Thyroid gland (tissue), 4 donors: ENCODE data around the gene NUMBL. TPM values are rescaled to one million over a fixed set of nuclear protein-coding genes. Genes with fewer than 3 reads are reported as not detected.

Experiments used
- DNase-seq, 2 donors: peaks; one replicate each; pipeline ENCODE4 v3.0.0-alpha.2; 2019
- H3K27ac ChIP-seq, 3 donors: fragments of 200-600 bp; sonication (generic); 1 replicate in 2 of 3; 2 replicates in 1 of 3; pipeline ENCODE4 v1.5.1; 2016 to 2019; ENCODE audit warnings: mild to moderate bottlenecking in 1 of 3, moderate library complexity in 1 of 3
- H3K27me3 ChIP-seq: fragments of 200-600 bp; sonication (generic); one replicate; pipeline ENCODE4 v1.5.1; 2019
- H3K36me3 ChIP-seq, 2 donors: fragments of 200-600 bp; sonication (generic); one replicate each; pipeline ENCODE4 v1.5.1; 2016 to 2019
- H3K4me1 ChIP-seq, 2 donors: fragments of 200-600 bp; sonication (generic); one replicate each; pipeline ENCODE4 v1.5.1; 2017 to 2019
- H3K4me3 ChIP-seq, 3 donors: fragments of 200-600 bp; sonication (generic); replicated peaks in 1 of 3; 1 replicate in 2 of 3; 2 replicates in 1 of 3; pipeline ENCODE4 v1.5.1; 2016; ENCODE audit warnings: mild to moderate bottlenecking in 1 of 3
- H3K9me3 ChIP-seq: fragments of 200-600 bp; sonication (generic); one replicate; pipeline ENCODE4 v1.5.1; 2017
- POLR2A ChIP-seq, 2 donors: fragments of 450-650 bp; IDR thresholded peaks; one replicate each; pipeline ENCODE4 v1.6.1; 2017; ENCODE audit warnings: antibody characterized with exemption in 2 of 2, mild to moderate bottlenecking in 2 of 2, moderate library complexity in 1 of 2
- WGBS, 2 donors: methylation state at CpG; one replicate each; pipeline ENCODE4 v1.1.5; 2017; 5-methylcytosine and 5-hydroxymethylcytosine counted together
- intact Hi-C: fragments of 100-400 bp; cut with DNase I; formaldehyde crosslinking; loops from one replicate; pipeline ENCODE4 v1.15.1; 2023
- total RNA-seq, 4 donors: library from RNA; depleted of rRNA; stranded (reverse); fragments of >200 nt; gene quantifications; one replicate each; pipeline ENCODE4 v1.2.3, GENCODE V29; 2016
- TF ChIP-seq, protein P1 (sequence below), 6 experiments: fragments of 200-600 bp in 3 of 6; fragments of 450-650 bp in 3 of 6; sonication (generic) in 3 of 6; IDR thresholded peaks; one replicate each; pipeline ENCODE4 v1.5.1; 2016 to 2019; ENCODE audit warnings: antibody characterized with exemption in 6 of 6, mild to moderate bottlenecking in 2 of 6, inconsistent platforms in 1 of 6, moderate library complexity in 1 of 6

The NUMBL gene
- total RNA-seq, 4 donors from 2014 or later: 14.2 to 22.5 (median 17.0) TPM

DNA sequence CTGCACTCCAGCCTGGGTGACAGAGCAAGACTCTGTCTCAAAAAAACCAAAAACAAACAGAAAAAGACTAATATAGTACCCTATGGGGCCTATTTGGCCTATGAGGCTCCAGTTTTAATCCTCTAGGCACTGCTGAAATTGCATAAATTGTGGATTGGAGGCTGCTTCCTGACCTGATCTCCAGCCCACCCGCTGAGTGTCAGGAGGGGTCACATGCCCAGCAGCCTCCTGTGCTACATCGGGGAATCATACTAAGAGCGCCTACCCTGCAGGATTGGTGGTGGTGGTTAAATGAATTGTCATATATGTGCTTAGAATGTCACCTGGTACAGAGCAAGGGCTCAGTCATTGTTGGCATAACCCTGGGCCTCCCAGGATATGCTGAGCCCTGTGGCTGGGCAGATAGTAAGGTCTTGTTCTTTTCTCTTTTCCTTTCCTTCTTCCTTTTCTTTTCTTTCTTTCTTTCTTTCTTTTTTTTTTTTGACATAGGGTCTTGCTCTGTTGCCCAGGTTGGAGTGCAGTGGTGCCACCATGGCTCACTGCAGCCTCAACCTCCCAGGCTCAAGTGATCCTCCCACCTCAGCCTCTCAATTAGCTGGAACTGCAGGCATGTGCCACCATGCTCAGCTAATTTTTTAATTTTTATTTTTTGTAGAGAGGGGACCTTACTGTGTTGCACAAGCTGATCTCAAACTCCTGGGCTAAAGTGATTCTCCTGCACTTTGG, 58.0 kb downstream of the NUMBL start:
- peaks cover 0 to 6% of the 10 kb centered on the region in 2 donors for H3K4me1 ChIP-seq
- WGBS, 2 donors: 75 to 87% methylated on average over 3 of the region's 3 CpGs
- DNase-seq: no peak
- H3K4me3 ChIP-seq: no peak overlapping the region
- peaks cover 0 to 6% of the 10 kb centered on the region in 2 donors for H3K36me3 ChIP-seq
- no peaks in the 10 kb centered on the region for H3K9me3 ChIP-seq
- intact Hi-C loops: loop anchor here (10.0 kb wide), 1 partner anchor 488 kb away; no protein-coding TSS in a partner anchor
- no peak for TF ChIP-seq POLR2A (IDR thresholded peaks at IDR 0.05)
- TF ChIP-seq, protein P1, sequence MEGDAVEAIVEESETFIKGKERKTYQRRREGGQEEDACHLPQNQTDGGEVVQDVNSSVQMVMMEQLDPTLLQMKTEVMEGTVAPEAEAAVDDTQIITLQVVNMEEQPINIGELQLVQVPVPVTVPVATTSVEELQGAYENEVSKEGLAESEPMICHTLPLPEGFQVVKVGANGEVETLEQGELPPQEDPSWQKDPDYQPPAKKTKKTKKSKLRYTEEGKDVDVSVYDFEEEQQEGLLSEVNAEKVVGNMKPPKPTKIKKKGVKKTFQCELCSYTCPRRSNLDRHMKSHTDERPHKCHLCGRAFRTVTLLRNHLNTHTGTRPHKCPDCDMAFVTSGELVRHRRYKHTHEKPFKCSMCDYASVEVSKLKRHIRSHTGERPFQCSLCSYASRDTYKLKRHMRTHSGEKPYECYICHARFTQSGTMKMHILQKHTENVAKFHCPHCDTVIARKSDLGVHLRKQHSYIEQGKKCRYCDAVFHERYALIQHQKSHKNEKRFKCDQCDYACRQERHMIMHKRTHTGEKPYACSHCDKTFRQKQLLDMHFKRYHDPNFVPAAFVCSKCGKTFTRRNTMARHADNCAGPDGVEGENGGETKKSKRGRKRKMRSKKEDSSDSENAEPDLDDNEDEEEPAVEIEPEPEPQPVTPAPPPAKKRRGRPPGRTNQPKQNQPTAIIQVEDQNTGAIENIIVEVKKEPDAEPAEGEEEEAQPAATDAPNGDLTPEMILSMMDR (IDR thresholded peaks at IDR 0.05): no peak
- no peak overlapping the region for H3K27ac ChIP-seq
- no peaks in the 10 kb centered on the region for H3K27me3 ChIP-seq

DNA sequence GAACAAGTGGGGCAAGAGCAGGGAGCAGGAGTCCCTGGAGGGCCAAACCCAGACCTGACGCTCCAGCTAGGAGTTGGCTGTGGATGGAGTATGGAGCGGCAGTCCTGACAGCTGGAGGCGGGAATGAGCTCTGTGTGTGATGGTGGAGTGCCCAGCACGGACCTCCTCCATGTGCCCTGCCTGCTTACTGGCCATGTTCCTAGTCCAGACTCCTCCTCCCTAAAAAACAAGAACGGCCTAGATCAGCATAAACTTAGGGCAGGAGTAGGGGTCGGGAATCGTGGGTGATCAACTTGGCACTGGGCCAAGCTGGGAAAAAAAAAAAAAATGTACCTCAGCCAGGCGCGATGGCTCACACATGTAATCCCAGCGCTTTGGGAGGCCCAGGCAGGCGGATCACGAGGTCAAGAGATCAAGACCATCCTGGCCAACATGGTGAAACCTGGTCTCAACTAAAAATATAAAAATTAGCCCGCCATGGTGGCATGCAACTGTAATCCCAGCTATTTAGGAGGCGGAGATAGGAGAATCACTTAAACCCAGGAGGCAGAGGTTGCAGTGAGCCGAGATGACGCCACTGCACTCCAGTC, 59.8 kb downstream of the NUMBL start:
- Histone ChIP-seq H3K4me3 (no peak overlapping the region), H3K27me3 (no peaks in the 10 kb centered on the region), H3K36me3 (peaks cover 6 to 13% of the 10 kb centered on the region in 2 donors), H3K27ac (no peak overlapping the region), H3K4me1 (peaks cover 0 to 6% of the 10 kb centered on the region in 2 donors), H3K9me3 (no peaks in the 10 kb centered on the region)
- DNase-seq: no peak
- WGBS, 2 donors: 82 to 83% methylated on average over 15 to 16 of the region's 16 CpGs
- TF ChIP-seq, protein P1 (IDR thresholded peaks at IDR 0.05): no peak
- TF ChIP-seq POLR2A (IDR thresholded peaks at IDR 0.05): no peak
- intact Hi-C loops: loop anchor here (10.0 kb wide), 1 partner anchor 486 kb away; no protein-coding TSS in a partner anchor

DNA sequence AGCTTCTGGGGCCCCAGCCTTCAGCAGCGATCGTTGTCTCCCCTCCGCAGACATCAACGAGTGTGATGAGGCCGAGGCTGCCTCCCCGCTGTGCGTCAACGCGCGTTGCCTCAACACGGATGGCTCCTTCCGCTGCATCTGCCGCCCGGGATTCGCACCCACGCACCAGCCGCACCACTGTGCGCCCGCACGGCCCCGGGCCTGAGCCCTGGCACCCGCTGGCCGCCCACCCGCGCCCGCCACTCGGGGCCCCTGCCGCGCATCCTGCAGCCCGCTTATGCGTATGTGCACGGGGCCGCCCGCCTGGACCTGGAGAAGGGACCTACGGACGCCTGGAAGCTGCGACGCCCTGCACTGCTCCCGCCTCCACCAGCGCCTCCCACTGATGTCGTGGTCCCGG, 61.1 kb downstream of the NUMBL start:
- Histone ChIP-seq H3K9me3 (no peaks in the 10 kb centered on the region), H3K4me1 (peaks cover 0 to 6% of the 10 kb centered on the region in 2 donors), H3K27me3 (no peaks in the 10 kb centered on the region), H3K36me3 (peaks cover 6 to 15% of the 10 kb centered on the region in 2 donors), H3K27ac (no peak overlapping the region), H3K4me3 (no peak overlapping the region)
- TF ChIP-seq, protein P1 (IDR thresholded peaks at IDR 0.05): no peak
- no peak for TF ChIP-seq POLR2A (IDR thresholded peaks at IDR 0.05)
- 95 to 97% methylated on average over 41 to 42 of the region's 42 CpGs for WGBS, 2 donors
- no peak for DNase-seq
- intact Hi-C loops: no loop called here

DNA sequence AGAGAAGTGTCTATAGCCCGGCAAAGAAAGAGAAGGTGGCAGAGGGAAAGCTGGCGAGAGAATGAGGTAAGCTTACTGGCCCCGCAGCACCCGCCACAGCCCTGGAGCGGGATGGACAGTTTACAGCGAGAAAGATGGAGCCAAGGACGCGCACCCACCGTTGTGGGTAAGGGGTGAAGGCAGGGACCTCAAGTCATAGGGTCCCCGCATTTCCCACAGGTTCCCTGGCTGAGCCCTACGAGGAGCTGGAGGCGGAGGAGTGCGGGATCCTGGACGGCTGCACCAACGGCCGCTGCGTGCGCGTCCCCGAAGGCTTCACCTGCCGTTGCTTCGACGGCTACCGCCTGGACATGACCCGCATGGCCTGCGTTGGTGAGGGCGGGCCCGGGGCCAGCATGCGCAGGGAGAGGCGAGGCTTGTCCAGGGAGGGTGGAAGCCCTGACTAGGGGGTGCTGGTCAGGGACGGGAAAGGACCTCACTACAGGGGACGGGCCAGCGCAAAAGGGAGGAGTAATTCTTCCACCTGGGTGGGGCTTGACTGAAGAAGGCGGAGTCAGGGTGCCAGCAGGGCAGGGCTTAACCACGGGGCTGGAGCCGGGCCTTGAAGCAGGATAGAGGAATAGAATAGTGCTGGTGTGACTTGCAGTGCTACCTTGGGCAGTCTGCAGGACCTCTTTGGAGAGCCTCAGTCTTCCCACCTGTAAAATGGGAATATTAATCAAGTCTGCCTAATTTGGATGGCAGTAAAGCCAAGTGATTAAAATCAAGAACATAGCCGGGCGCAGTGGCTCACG, 62.8 kb downstream of the NUMBL start:
- intact Hi-C loops: no loop called here
- peaks cover 6 to 19% of the 10 kb centered on the region in 2 donors for H3K36me3 ChIP-seq
- 94 to 95% methylated on average over 39 of the region's 39 CpGs for WGBS, 2 donors
- H3K4me1 ChIP-seq: no peaks in the 10 kb centered on the region
- no peaks in the 10 kb centered on the region for H3K9me3 ChIP-seq
- no peak overlapping the region for H3K27ac ChIP-seq
- H3K27me3 ChIP-seq: no peaks in the 10 kb centered on the region
- no peak overlapping the region for H3K4me3 ChIP-seq
- DNase-seq: no peak
- TF ChIP-seq, protein P1 (IDR thresholded peaks at IDR 0.05): no peak
- TF ChIP-seq POLR2A (IDR thresholded peaks at IDR 0.05): no peak
